Breast epithelium (tissue), 3 donors: ENCODE measurements around the gene HMGN2.

ENCODE experiments used
- POLR2A ChIP-seq: fragments of 450-650 bp; IDR thresholded peaks from one replicate; pipeline ENCODE4 v1.6.1; 2016; ENCODE audit warnings: antibody characterized with exemption, mild to moderate bottlenecking, moderate library complexity
- POLR2AphosphoS5 ChIP-seq, 3 donors: sonication (generic); formaldehyde crosslinking; IDR thresholded peaks; one replicate each; pipeline ENCODE4 v1.6.1; 2017; ENCODE audit warnings: antibody characterized with exemption in 3 of 3
- TF ChIP-seq, protein P1 (sequence below), 3 donors: fragments of 450-650 bp; IDR thresholded peaks; one replicate each; pipeline ENCODE4 v1.5.1; 2016 to 2017; ENCODE audit warnings: antibody characterized with exemption in 3 of 3, mild to moderate bottlenecking in 3 of 3, moderate library complexity in 3 of 3

DNA sequence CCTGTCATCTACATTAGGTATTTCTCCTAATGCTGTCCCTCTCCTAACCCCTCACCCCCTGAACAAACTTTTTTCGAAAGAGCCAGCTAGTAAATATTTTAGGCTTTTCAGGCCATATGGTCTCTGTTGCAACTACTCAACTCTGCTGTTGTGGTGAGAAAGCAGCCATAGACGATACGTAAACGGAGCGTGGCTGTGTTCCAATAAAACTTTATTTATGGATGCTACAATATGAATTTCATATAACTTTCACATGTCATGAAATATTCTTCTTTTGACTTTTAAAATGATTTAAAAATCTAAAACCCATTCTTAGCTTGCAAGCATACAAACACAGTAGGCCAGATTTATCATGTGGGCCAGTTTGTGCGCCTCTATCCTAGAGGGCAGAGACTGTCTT lies 46.1 kb downstream of the HMGN2 start:
- no peak for TF ChIP-seq POLR2A
- TF ChIP-seq, protein P1, sequence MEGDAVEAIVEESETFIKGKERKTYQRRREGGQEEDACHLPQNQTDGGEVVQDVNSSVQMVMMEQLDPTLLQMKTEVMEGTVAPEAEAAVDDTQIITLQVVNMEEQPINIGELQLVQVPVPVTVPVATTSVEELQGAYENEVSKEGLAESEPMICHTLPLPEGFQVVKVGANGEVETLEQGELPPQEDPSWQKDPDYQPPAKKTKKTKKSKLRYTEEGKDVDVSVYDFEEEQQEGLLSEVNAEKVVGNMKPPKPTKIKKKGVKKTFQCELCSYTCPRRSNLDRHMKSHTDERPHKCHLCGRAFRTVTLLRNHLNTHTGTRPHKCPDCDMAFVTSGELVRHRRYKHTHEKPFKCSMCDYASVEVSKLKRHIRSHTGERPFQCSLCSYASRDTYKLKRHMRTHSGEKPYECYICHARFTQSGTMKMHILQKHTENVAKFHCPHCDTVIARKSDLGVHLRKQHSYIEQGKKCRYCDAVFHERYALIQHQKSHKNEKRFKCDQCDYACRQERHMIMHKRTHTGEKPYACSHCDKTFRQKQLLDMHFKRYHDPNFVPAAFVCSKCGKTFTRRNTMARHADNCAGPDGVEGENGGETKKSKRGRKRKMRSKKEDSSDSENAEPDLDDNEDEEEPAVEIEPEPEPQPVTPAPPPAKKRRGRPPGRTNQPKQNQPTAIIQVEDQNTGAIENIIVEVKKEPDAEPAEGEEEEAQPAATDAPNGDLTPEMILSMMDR (IDR thresholded peaks at IDR 0.05): no peak
- no peak for TF ChIP-seq POLR2AphosphoS5 (IDR thresholded peaks at IDR 0.05)
